Gastroesophageal sphincter (tissue), 3 donors: ENCODE measurements around the gene CYFIP2.

Experiments used
- CTCF ChIP-seq, 4 experiments: fragments of 200-600 bp in 2 of 4; fragments of 450-650 bp in 2 of 4; sonication (generic) in 1 of 4; IDR thresholded peaks; one replicate each; pipeline ENCODE4 v1.5.1; 2017 to 2019; ENCODE audit warnings: antibody characterized with exemption in 4 of 4, mild to moderate bottlenecking in 2 of 4, moderate library complexity in 2 of 4
- POLR2A ChIP-seq, 2 donors: fragments of 450-650 bp; IDR thresholded peaks; one replicate each; pipeline ENCODE4 v1.6.1; 2017; ENCODE audit warnings: antibody characterized with exemption in 2 of 2, mild to moderate bottlenecking in 2 of 2, moderate library complexity in 1 of 2
- POLR2AphosphoS5 ChIP-seq: sonication (generic); formaldehyde crosslinking; IDR thresholded peaks from one replicate; pipeline ENCODE4 v1.6.1; 2017; ENCODE audit warnings: antibody characterized with exemption

GRCh38 chr5:157357823-157358222 lies 91.9 kb downstream of the CYFIP2 start:
- TF ChIP-seq CTCF (IDR thresholded peaks at IDR 0.05) (no peak), POLR2A (IDR thresholded peaks at IDR 0.05) (no peak), POLR2AphosphoS5 (no peak)
